Umbilical cord (tissue), 2 donors: ENCODE measurements around the gene HSD11B2. TPM values are rescaled to one million over a fixed set of nuclear protein-coding genes. Genes with fewer than 3 reads are reported as not detected.
A peak's percentile ranks its signal among the peaks of the same experiment; 100 is the strongest.

Experiments
- DNase-seq: peaks from one replicate; pipeline ENCODE4 v3.0.0-alpha.2; 2015; ENCODE audit warnings: low spot score
- total RNA-seq: library from RNA; depleted of rRNA; stranded (reverse); fragments of >200 nt; gene quantifications from one replicate; pipeline ENCODE4 v1.2.3, GENCODE V29; 2014; ENCODE audit warnings: low replicate concordance; ENCODE audit not compliant: insufficient read depth

Gene HSD11B2
- total RNA-seq, 1 donor from 2014 or later = 1.4 TPM

DNA sequence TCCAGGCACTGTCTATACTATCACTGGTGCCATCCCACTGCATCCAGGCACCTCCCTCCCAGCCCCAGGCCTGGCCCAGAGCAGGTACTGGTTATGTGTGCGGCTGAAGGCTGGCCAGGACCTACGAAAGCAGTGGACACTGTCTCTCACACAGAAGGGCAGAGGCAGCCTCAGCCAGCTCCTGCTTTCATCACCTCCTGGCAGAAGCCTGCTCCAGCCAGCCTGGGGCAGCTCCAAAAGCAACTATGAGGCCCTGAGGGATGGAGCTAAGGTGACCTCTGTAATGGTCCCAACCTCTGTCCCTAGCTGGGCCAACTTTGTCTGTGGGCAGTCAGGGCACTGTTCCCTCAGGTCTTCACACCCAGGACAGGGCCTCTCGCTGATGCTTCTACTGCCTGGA lies 18.8 kb downstream of the HSD11B2 start:
- no peak for DNase-seq

DNA sequence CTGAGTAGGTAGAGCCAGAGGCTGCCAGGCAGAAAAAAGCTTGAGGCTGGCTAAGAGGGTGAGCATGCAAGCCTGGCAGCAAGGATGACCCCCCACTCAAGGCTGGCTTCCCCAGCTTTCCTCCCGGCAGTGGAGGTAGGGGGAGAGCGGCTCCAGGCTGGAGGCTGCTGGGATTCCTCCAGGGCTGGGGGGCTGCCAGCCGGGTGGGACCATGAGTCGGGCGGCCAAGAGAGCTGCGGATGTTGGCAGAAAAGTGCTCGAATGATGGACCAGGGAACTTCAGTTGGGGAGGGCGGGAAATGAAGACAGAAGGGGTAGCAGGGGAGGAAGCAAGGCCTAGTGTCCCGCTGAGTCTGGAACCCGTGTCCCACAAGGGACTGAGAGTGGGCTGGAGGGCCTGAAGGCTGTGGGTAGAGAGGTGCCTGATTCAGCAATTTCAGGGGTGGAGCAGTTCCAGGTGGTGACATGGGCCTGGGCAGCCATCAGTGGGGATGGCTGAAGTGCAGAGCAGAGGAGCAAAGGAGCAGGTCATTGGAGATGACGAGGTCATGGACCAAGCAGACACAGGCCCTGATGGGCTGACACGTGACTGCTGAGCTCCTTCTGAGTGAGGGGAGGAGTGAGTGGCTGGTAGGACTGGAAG lies 20.3 kb downstream of the HSD11B2 start:
- no peak for DNase-seq

DNA sequence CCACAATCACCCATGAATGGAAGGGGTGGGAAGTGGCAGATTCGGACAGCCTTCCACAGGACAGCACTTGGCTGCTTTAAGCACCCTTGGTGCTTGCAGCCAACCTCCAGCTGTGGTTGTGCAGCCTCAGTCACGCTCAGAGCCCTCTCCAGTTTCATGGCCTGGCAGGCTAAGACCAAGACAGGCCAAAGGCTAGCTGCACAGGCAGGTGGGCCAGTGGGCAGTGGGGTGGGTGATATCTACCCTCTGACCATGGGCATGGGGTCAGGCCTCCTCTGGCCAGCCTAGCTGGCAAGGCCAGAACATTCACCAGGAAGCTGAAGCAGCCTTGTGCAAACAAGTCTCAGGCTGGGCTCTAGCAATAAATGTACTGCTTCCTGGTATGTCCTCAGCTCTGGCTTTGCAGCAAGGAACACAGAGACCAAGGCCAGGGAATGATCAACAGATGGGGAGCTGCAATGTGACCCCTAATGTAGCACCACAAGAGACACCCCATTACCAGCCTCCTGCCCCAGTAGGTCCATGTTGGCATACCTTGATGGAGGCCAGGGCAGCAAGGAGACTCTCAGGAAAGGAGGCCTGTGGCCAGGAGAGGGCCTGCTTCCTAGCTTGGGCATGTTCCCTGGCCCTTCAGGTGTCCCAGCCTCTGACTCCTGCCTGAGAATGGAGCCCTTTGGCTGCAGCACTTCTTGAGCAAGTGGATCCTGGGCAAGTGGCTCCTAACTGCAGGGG lies 20.9 kb downstream of the HSD11B2 start:
- DNase-seq = no peak

DNA sequence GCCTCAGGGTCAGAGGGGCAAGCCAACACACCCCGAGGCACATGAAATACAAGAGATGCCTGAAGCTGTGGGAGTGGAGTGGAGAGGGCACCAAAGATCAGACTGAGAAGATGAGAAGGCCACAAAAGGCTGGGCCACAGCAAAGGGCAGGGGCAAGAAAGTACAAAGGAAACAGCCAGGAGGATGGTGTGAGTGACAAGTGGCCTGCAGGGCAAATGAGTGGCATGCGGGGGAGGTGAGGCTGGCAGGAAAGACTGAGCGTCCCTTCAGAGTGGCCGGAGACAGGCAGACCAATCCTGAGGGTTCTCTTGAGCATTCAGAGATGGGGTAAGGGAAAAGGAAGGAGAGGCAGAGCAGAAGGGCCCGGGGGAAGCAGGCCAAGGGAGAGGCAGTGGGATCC lies 23.2 kb downstream of the HSD11B2 start:
- no peak for DNase-seq

DNA sequence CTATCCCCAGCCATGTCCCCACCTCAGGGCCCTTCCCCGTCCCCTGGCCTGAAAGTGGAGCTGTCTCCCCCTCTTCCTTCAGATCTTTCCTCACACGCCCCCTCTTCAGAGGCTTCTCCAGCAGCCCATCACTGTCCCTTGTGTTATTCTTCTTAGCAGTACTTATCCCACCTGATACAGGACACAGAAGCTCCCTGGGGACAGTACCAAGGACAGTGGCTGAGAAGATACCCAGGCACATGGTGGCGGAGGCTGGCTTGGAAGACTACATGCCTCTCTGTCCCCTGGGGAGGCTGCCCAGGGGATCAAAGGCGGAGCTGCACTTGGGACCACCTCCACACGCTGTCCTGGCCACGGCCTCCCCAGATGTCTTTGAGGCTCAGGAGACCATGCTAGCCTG lies 23.9 kb downstream of the HSD11B2 start:
- no peak for DNase-seq

DNA sequence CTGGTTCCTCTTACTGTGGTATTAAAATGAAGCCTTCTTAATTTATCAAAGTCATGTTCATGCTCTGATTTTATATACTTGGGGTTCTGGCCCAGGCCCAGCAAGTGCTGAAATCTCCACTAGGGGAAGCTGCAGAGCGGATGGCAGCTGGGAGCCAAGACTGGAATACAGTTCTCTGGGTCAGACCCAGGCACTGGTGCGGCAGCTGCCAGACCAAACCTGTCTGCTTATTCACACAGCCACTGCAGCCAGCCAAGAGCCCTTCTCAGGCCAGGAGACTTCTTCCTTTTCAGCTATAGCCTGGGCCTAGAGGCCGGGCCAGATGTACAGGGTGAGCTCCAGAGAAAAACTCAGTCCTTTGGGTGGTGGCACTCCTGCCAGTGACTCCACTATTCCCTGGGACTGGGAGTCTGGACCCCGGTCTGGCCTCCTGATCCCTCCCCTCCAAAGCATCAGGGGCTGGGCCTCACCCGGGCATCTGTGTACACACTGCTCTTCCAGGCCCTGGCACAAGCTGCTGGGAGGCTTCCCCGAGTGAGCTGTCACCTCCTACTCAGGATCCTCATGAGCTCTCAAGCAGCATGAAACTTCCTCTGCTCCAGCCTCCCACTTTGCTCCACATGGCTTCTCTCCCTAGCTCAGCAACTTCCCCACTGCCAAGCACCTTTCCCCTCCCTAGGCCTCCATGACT lies 25.6 kb downstream of the HSD11B2 start:
- peak; percentile 80 for DNase-seq

DNA sequence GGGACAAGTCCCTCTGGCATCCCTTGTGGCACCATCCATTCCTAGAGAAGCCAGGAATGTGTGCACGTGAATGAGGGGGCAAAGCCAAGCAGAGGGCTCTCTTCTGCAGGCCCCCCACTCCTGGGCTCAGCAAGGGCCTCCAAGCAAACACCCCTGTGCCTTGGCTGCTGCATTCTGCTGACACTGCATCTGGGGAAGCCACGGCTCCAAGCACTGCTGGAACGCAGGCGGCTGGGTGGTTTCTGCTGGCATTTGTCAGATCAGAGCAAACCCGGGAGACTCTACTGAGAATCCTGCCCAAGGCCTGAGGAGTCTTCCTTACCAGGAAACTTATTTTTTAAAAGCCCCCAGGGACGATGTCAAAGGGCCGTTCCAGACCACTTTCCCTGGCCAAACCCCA lies 26.7 kb downstream of the HSD11B2 start:
- DNase-seq = peak; percentile 72

DNA sequence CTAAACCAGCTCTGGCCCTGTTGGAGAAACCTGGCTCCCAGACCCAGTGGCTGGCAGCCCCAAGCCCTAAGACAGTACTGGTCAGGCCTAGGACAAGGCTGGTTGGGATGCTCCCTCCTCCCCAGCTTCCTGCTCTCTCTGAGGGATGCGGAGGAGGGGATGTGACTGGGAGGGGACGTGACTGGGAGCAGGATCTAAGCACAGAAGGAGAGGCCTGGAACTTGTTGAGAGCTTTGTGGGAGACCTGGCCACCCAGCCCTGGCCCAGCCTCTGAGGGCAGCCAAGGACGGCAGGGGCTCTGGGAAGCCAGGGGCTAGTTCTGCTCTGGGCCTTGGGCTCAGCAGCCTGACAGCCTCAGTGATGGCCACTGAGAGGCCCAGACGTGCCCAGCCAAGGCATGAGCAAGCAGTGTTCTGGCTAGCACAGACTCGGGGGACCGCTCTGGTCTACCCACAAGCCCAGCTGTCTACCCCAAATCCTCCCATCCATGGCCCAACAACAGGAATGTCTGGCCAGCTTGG lies 27.3 kb downstream of the HSD11B2 start:
- DNase-seq = peak; percentile 81

DNA sequence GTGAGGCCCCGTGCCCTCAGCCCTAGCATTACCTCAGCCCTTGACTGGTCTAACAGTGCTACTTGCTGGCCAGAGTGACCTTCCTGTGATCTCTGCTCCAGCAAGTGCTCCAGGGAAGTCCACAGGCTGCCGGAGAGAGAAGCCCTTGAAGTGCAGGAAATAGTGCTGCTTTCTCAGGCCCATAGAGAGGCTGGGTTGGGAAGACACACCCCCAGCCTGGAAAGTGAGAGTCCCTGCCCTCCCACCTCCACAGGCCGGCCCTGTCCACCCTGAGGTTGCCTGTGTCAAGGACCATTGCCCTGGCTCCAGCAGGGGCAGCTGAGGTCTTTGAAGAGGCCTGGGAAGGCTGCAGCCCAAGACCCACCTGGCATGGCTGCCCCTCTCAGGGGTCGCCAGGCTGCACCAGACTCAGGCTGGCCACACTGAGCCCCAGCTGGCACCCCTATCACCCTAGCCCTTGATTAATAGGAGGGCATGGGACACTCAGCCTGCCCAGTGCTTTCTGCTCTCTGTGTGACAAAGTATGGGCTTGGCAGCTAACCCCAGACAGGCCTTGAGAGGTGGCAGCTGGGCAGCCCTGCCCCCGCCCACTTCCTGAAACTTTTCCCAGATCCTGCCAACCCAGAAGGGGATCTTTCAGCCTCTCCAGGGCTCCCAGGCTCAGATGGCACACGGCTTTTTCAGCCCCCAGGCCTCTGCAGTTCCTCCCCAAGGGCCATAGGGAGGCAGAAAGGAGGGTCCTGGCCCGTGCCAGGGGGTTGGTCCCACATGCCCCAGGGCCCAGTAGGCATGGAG lies 28.3 kb downstream of the HSD11B2 start:
- DNase-seq = peak; percentile 54

DNA sequence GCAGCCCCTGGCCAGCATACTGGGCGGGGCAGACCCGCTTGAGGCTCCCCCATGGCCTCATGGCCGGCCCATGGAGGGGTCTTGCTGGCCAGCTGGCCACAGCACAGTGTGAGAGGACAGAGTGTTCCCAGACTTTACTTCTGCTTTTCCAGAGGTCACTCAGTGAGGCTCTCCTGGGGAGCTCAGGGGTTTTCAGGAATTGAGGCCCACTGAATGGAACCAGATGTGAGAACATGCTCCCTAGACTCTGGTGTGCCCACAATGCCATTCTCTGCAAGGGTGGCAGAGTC lies 28.9 kb downstream of the HSD11B2 start:
- no peak for DNase-seq

DNA sequence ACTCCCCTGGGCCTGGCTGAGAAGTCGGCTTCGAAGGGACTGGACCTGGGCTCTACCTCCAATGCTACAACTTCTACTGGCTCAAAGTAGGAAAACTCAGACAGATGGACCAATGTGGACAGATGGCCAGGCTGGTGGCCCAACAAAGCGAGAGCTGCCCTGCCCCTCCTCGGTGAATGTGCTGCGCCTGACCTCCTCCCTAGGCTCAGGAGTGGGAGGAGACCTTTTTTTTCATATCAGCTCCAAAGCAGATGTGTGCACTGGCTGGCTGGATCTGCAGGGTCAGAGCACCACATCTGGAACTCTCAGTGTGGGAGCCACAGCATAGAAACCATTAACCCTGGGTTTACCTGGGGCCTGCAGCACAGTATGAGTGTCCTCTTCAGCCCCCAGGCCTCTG lies 29.2 kb downstream of the HSD11B2 start:
- peak; percentile 76 for DNase-seq

DNA sequence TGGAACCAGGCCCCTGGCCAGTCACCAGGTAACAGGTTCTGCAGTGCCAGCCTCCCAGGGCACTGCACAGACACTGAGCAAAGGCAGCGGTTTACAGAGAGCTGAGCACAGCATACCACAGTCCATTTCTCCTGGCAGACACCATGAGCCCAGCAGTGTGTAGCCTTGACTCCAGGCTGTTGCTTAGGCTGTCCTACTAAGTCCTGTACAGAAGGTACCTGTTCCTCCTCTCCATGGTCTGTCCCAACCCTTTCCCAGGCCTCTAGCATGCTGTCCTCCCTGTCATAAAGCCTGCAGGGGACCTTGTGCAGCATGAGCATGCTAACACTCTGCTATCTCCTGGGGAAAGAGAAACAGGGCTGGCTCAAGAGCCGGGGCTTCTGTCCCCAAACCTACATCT lies 30.0 kb downstream of the HSD11B2 start:
- DNase-seq = no peak

DNA sequence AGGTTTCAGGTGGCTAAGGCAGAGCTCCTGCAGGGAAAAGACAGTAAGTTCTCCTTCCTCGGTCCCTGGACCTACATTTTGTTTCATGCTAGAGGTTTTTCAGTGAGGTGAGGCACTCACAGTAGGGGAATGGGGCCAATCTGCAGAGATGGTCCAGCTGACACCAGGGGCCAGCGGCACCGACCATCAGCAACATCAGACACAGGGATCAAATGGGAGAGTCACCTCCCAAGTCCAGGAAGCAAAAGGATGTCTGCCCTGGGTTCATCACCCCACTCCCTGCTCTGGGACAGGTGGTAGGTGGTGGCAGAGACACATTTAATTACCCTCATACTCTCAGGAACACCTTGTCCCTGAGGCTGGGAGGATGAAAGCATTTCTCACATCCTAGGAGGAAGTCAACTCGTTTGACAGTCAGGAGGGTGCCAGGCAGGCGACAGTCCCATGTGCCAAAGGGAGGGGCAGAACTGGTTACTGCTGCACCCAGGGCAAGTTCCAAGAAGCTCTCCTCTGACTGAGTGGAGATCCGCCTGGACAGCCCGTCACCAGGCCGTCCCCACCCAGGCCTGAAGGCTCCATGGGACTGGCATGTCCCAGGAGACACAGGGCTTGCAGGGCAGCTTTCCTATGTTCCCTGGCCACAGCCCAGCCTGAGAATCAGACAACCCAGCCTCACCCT lies 30.8 kb downstream of the HSD11B2 start:
- DNase-seq = no peak

DNA sequence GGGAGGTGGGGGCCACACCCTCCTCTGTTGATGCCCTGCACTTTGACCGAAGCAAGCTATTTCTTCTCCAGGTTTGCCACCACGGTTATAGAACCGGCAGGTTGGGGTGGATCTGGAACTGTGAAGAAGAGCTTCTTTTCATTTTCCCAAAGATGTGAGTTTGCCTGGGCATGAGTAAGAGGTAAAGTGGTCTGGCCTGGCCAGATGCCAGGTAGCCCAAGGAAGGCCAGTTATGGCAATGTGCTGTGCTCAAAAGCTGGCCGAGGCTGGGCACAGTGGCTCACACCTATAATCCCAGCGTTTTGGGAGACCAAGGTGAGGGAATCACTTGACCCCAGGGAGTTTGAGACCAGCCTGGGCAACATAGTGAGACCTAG lies 31.3 kb downstream of the HSD11B2 start:
- no peak for DNase-seq

DNA sequence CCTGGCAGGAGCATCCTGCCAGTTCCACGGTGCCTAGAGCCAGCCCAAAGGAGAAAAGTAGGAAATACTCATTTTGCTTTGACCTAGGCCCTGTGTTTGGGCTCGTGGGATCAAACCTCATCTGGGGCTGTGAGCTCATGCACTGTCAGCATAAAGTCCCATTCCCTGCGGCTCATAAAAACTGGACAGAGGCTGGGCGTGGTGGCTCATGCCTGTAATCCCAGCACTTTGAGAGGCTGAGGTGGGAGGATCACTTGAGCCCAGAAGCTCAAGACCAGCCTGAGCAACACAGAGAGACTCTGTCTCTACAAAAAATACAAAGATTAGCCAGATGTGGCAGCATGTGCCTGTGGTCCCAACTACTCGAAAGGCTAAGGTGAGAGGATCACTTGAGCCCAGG lies 32.1 kb downstream of the HSD11B2 start:
- DNase-seq = peak; percentile 91

DNA sequence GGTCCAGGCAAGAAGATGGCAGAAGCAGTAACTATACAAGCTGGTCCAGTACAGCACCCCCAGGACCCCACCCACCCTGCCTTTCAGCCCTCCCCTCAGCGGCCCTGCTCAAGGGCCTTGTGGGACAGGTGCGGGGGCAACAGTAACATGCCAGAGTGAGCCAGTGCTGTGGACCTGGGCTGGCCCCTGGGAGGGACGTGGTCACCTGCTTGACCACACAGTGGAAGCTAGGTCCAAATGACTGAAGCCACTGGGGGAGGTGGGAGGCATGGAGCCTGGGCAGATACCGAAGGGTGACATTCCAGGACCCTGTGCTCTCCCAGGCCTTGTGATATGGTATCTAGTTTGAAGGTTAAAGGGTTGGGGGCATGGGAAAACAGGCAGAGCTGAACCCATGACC lies 32.8 kb downstream of the HSD11B2 start:
- no peak for DNase-seq

DNA sequence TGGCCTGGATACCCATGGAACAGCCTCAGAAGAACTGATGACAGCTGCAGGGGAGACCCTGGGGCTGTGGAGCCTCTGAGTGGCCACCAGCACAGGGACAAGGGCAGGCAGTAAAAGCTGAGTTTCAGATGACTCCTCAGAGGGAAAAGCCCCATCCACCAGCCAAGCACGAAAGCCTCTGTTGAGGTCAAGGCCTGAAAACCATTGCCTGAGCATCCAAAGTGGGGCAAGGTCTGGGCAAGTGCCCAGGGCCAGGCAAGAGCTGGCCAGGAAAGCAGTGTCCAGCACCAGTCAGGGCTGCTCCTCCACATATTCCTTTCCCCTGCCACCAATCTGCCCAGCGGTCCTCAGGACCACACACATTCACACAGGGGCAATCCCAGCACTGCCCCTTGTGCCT lies 33.6 kb downstream of the HSD11B2 start:
- no peak for DNase-seq

DNA sequence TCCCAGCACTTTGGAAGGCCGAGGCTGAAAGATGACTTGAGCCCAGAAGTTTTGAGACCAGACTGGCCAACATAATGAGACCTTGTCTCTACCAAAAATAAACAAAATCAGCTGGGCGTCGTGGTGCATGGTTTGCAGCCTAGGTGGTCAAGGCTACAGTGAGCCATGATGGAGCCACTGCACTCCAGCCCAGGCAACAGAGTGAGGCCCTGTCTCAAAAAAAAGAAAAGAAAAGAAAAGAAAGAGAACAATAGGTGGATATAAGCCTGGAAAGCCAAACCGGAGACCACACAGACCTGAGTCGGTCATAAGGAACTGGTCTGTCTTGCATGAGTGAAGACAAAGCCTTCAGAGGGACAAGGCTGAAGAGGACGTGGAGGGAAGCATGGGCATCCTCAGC lies 35.7 kb downstream of the HSD11B2 start:
- no peak for DNase-seq

DNA sequence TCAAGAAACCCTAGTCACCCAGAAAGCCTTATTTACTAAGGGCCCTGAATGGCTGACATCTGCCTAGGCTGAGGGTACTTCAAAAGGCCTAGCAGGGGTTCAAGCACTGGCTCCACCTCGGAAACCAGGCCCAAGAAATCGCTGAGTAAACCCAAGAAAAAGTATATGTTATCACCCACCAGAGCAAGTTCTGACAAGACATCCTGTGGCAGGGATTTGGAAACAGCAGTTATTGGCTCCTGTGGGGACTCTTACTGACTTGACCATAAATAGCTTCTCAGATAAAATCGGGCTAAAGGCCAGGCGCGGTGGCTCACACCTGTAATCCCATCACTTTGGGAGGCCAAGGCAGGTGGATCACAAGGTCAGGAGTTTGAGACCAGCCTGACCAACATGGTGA lies 37.8 kb downstream of the HSD11B2 start:
- no peak for DNase-seq

DNA sequence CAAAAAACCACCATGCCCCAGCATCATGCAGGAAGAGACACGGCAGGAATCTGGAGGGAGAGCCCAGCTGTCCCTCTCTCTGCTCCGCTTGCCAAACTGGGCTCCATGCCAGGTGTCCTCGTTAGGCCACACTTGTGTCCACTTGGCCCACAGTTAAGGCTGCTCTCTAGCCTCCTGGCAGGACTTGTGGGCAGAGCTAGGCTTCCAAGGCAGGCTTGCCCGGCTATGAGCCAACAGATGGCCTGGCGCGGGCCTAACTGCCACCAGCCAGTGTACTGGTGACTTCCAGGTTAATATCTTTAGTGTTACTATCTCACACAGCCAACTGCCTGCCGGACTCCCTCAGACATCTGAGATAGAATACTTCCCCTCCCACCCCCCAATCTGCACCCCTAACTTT lies 39.4 kb downstream of the HSD11B2 start:
- no peak for DNase-seq

DNA sequence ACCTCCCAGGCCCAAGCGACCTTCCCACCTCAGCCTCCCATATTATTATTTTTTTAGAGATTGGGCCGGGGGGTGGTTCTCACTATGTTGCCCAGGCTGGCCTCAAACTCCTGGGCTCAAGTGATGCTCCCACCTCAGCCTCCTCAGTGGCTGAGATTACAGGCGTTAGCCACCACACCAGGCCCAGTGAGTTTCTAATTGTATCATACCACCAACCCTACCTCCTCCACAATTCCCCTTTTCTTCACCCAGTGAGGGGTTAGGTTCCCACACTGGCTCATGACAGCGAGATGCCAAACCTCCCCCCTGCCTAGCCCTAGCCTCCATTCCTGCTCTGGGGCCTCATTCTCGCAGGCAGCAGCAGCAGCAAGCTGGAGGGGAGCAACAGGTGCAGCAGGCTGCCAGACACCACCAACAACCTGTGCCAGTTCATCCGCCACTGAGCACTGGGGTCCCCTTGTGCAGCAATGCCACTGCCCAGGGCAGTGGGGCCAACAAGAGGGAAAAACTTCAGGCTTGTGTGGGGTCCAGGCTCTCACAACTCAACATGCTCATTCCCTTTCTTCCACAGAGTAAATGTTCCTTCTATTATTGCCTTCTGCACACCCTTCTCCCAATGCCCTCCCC lies 41.0 kb downstream of the HSD11B2 start:
- DNase-seq = no peak
